Measurements from ENCODE around the gene ANGPTL7. TPM values are rescaled to one million over a fixed set of nuclear protein-coding genes. Genes with fewer than 3 reads are reported as not detected.

ANGPTL7 gene
- total RNA-seq, 1 donor = under 0.01 TPM

GRCh38 chr1:11197359-11197758, 8.2 kb downstream of the ANGPTL7 start:
- H3K4me3 ChIP-seq (ENCODE audit: low read depth, low read length) = no peak overlapping the region
- no peak for TF ChIP-seq CTCF (IDR thresholded peaks at IDR 0.05; ENCODE audit: insufficient read depth, low read length)
- no peak for DNase-seq (ENCODE audit: low read depth)

GRCh38 chr1:11198257-11198656, 9.1 kb downstream of the ANGPTL7 start:
- no peak for TF ChIP-seq CTCF (IDR thresholded peaks at IDR 0.05; ENCODE audit: insufficient read depth, low read length)
- no peak overlapping the region for H3K4me3 ChIP-seq (ENCODE audit: low read depth, low read length)
- no peak for DNase-seq (ENCODE audit: low read depth)

GRCh38 chr1:11198851-11199594, 9.9 kb downstream of the ANGPTL7 start:
- DNase-seq (ENCODE audit: low read depth) = no peak
- no peak overlapping the region for H3K4me3 ChIP-seq (ENCODE audit: low read depth, low read length)
- no peak for TF ChIP-seq CTCF (IDR thresholded peaks at IDR 0.05; ENCODE audit: insufficient read depth, low read length)

- DNase-seq (ENCODE audit: low read depth) = no peak
- no peak overlapping the region for H3K4me3 ChIP-seq (ENCODE audit: low read depth, low read length)
- TF ChIP-seq CTCF (IDR thresholded peaks at IDR 0.05; ENCODE audit: insufficient read depth, low read length) = no peak
Observed at GRCh38 chr1:11204396-11205190, 15.4 kb downstream of the ANGPTL7 start.

- TF ChIP-seq CTCF (IDR thresholded peaks at IDR 0.05; ENCODE audit: insufficient read depth, low read length) = no peak
- DNase-seq (ENCODE audit: low read depth) = peak; percentile 43
- no peak overlapping the region for H3K4me3 ChIP-seq (ENCODE audit: low read depth, low read length)
Observed at GRCh38 chr1:11207898-11208611, 18.9 kb downstream of the ANGPTL7 start.

GRCh38 chr1:11211461-11211860, 22.3 kb downstream of the ANGPTL7 start:
- DNase-seq (ENCODE audit: low read depth) = no peak
- no peak overlapping the region for H3K4me3 ChIP-seq (ENCODE audit: low read depth, low read length)
- TF ChIP-seq CTCF (IDR thresholded peaks at IDR 0.05; ENCODE audit: insufficient read depth, low read length) = no peak

All from fibroblast of the aortic adventitia (primary cell).